WTC11 (cell line): ENCODE measurements around the gene UBE2L3.

Experiments used
- ATF2 ChIP-seq: sonication (generic); formaldehyde crosslinking; IDR thresholded peaks from 2 replicates; pipeline ENCODE4 v1.8.1; 2022; ENCODE audit warnings: low read depth, missing genetic modification reagents, borderline replicate concordance
- ATF3 ChIP-seq: sonication (generic); formaldehyde crosslinking; conservative IDR thresholded peaks from 2 replicates; pipeline ENCODE4 v1.8.1; 2022; ENCODE audit warnings: mild to moderate bottlenecking, missing genetic modification reagents
- CREB1 ChIP-seq: sonication (generic); formaldehyde crosslinking; IDR thresholded peaks from 2 replicates; pipeline ENCODE4 v1.8.0; 2023; ENCODE audit warnings: mild to moderate bottlenecking, missing genetic modification reagents
- E2F1 ChIP-seq: sonication (generic); formaldehyde crosslinking; IDR thresholded peaks from 2 replicates; pipeline ENCODE4 v1.8.0; 2022; ENCODE audit warnings: mild to moderate bottlenecking, missing genetic modification reagents
- JUN ChIP-seq: sonication (generic); formaldehyde crosslinking; IDR thresholded peaks from 2 replicates; pipeline ENCODE4 v1.8.0; 2023; ENCODE audit warnings: mild to moderate bottlenecking, missing genetic modification reagents
- NR1H2 ChIP-seq: sonication (generic); formaldehyde crosslinking; IDR thresholded peaks from 2 replicates; pipeline ENCODE4 v1.9.0; 2021; ENCODE audit warnings: mild to moderate bottlenecking, moderate library complexity, missing genetic modification reagents
- ZNF281 ChIP-seq: sonication (generic); formaldehyde crosslinking; IDR thresholded peaks from 2 replicates; pipeline ENCODE4 v1.8.0; 2023; ENCODE audit warnings: mild to moderate bottlenecking, missing genetic modification reagents
- ZNF317 ChIP-seq: sonication (generic); formaldehyde crosslinking; IDR thresholded peaks from 2 replicates; pipeline ENCODE4 v1.8.1; 2023; ENCODE audit warnings: low read depth, mild to moderate bottlenecking, moderate library complexity, missing genetic modification reagents, borderline replicate concordance
- TF ChIP-seq, protein P1 (sequence below): fragments of 200-600 bp; IDR thresholded peaks from 2 replicates; pipeline ENCODE4 v1.8.0; 2022; ENCODE audit warnings: antibody characterized with exemption
- TF ChIP-seq, protein P2 (sequence below): sonication (generic); formaldehyde crosslinking; IDR thresholded peaks from 2 replicates; pipeline ENCODE4 v1.8.1; 2022; ENCODE audit warnings: mild to moderate bottlenecking, missing genetic modification reagents, moderate library complexity, borderline replicate concordance
- TF ChIP-seq, protein P3 (sequence below): sonication (generic); formaldehyde crosslinking; IDR thresholded peaks from 2 replicates; pipeline ENCODE4 v1.8.1; 2023; ENCODE audit warnings: mild to moderate bottlenecking, missing genetic modification reagents

DNA sequence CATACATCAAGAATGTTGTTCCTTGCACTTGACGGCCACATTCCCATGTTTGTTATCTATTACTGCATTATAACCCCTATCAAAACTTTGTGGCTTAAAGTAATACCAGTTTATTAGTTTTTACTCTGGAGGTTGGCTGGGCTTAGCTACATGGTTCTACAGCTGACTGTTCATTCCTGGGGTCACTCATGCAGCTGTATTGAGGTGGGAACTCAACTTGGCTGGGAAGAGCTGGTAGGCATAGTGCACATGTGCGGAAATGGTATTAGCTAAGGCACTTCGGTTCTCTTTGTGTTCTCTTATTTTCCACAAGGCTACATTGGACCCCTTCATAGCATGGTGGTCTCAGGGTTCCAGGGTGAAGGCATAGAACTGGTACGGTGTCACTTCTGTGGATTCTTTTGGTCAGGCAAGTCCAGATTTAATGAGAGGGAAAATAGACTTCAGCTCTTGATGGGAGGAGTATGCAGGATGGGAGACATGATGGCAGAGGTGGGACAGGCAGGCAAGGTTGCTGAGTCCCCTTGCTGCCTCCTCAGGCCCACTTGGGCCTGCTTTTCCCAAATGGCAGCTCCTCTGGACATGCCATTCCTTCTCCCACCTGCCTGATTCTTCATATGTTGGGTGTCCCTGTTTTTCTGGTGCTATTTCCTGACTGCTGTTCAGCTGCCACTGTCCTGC lies 46.2 kb downstream of the UBE2L3 start:
- TF ChIP-seq JUN (CRISPR knock-in tag): no peak
- TF ChIP-seq, protein P1, sequence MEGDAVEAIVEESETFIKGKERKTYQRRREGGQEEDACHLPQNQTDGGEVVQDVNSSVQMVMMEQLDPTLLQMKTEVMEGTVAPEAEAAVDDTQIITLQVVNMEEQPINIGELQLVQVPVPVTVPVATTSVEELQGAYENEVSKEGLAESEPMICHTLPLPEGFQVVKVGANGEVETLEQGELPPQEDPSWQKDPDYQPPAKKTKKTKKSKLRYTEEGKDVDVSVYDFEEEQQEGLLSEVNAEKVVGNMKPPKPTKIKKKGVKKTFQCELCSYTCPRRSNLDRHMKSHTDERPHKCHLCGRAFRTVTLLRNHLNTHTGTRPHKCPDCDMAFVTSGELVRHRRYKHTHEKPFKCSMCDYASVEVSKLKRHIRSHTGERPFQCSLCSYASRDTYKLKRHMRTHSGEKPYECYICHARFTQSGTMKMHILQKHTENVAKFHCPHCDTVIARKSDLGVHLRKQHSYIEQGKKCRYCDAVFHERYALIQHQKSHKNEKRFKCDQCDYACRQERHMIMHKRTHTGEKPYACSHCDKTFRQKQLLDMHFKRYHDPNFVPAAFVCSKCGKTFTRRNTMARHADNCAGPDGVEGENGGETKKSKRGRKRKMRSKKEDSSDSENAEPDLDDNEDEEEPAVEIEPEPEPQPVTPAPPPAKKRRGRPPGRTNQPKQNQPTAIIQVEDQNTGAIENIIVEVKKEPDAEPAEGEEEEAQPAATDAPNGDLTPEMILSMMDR: no peak
- TF ChIP-seq ATF3: no peak
- TF ChIP-seq, protein P2, sequence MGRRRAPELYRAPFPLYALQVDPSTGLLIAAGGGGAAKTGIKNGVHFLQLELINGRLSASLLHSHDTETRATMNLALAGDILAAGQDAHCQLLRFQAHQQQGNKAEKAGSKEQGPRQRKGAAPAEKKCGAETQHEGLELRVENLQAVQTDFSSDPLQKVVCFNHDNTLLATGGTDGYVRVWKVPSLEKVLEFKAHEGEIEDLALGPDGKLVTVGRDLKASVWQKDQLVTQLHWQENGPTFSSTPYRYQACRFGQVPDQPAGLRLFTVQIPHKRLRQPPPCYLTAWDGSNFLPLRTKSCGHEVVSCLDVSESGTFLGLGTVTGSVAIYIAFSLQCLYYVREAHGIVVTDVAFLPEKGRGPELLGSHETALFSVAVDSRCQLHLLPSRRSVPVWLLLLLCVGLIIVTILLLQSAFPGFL (CRISPR knock-in tag): no peak
- TF ChIP-seq NR1H2 (CRISPR knock-in tag): no peak
- TF ChIP-seq, protein P3, sequence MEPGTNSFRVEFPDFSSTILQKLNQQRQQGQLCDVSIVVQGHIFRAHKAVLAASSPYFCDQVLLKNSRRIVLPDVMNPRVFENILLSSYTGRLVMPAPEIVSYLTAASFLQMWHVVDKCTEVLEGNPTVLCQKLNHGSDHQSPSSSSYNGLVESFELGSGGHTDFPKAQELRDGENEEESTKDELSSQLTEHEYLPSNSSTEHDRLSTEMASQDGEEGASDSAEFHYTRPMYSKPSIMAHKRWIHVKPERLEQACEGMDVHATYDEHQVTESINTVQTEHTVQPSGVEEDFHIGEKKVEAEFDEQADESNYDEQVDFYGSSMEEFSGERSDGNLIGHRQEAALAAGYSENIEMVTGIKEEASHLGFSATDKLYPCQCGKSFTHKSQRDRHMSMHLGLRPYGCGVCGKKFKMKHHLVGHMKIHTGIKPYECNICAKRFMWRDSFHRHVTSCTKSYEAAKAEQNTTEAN (CRISPR knock-in tag): no peak
- TF ChIP-seq CREB1 (CRISPR knock-in tag): no peak
- no peak for TF ChIP-seq ZNF317 (CRISPR knock-in tag)
- TF ChIP-seq ATF2: no peak
- TF ChIP-seq ZNF281: no peak
- no peak for TF ChIP-seq E2F1 (CRISPR knock-in tag)
